DOHH2 (cell line): ENCODE data around the gene SMPDL3A.

Experiments used
- H3F3A ChIP-seq: fragments of 200-600 bp; sonication (generic), shearing (Covaris generic); 2 replicates; pipeline ENCODE4 v1.6.0; 2016; ENCODE audit warnings: antibody characterized with exemption, mild to moderate bottlenecking; ENCODE audit not compliant: control insufficient read depth, insufficient read depth
- H3K27ac ChIP-seq: fragments of 200-600 bp; sonication (generic); 2 replicates; pipeline ENCODE4 v1.5.1; 2014; ENCODE audit warnings: low read depth, mild to moderate bottlenecking, low read length, moderate library complexity
- H3K27me3 ChIP-seq: fragments of 200-600 bp; sonication (generic); 2 replicates; pipeline ENCODE4 v1.6.1; 2014; ENCODE audit warnings: mild to moderate bottlenecking, low read length, mixed read lengths; ENCODE audit not compliant: control insufficient read depth
- H3K36me3 ChIP-seq: fragments of 200-600 bp; sonication (generic); 2 replicates; pipeline ENCODE4 v1.6.1; 2014; ENCODE audit warnings: mild to moderate bottlenecking, low read length, moderate library complexity, mixed read lengths; ENCODE audit not compliant: control insufficient read depth
- H3K4me1 ChIP-seq: fragments of 200-600 bp; sonication (generic); 2 replicates; pipeline ENCODE4 v1.6.1; 2014; ENCODE audit warnings: mild to moderate bottlenecking, low read length, mixed read lengths; ENCODE audit not compliant: control insufficient read depth
- H3K4me2 ChIP-seq: fragments of 200-600 bp; sonication (generic); 2 replicates; pipeline ENCODE4 v1.6.0; 2014; ENCODE audit warnings: mild to moderate bottlenecking, low read length, moderate library complexity
- H3K4me3 ChIP-seq: fragments of 200-600 bp; sonication (generic); 2 replicates; pipeline ENCODE4 v1.5.1; 2014; ENCODE audit warnings: mild to moderate bottlenecking, low read length, mixed read lengths
- H3K79me2 ChIP-seq: fragments of 200-600 bp; sonication (generic); 2 replicates; pipeline ENCODE4 v1.6.1; 2014; ENCODE audit warnings: mild to moderate bottlenecking, low read length, mixed read lengths; ENCODE audit not compliant: control insufficient read depth
- H3K9me2 ChIP-seq: fragments of 200-600 bp; sonication (generic); replicated peaks from 2 replicates; pipeline ENCODE4 v1.6.1; 2014; ENCODE audit warnings: mild to moderate bottlenecking, low read length, mixed read lengths; ENCODE audit not compliant: control insufficient read depth
- H3K9me3 ChIP-seq: fragments of 200-600 bp; sonication (generic); 2 replicates; pipeline ENCODE4 v1.6.1; 2014; ENCODE audit warnings: antibody characterized with exemption, low read length, mixed read lengths; ENCODE audit not compliant: control insufficient read depth, insufficient read depth
- H4K20me1 ChIP-seq: fragments of 200-600 bp; sonication (generic); 2 replicates; pipeline ENCODE4 v1.6.0; 2014; ENCODE audit warnings: low read depth, mild to moderate bottlenecking, antibody characterized with exemption, low read length, moderate library complexity; ENCODE audit not compliant: control insufficient read depth, insufficient read depth
- EZH2phosphoT487 ChIP-seq: fragments of 200-600 bp; sonication (generic); IDR thresholded peaks from 2 replicates; pipeline ENCODE4 v1.6.1; 2017; ENCODE audit warnings: borderline replicate concordance, mild to moderate bottlenecking, antibody characterized with exemption, low read length, moderate library complexity, mixed read lengths
- TF ChIP-seq, protein P1 (sequence below): fragments of 200-600 bp; sonication (generic); IDR thresholded peaks from one replicate; pipeline ENCODE4 v1.5.1; 2014; ENCODE audit warnings: antibody characterized with exemption, mild to moderate bottlenecking, low read depth, low read length; ENCODE audit not compliant: poor library complexity, severe bottlenecking

SMPDL3A gene

GRCh38 chr6:122809691-122810090 lies 20.6 kb downstream of the SMPDL3A start:
- no peaks in the 10 kb centered on the region for H3K27me3 ChIP-seq
- TF ChIP-seq EZH2phosphoT487, result no peak
- TF ChIP-seq, protein P1, sequence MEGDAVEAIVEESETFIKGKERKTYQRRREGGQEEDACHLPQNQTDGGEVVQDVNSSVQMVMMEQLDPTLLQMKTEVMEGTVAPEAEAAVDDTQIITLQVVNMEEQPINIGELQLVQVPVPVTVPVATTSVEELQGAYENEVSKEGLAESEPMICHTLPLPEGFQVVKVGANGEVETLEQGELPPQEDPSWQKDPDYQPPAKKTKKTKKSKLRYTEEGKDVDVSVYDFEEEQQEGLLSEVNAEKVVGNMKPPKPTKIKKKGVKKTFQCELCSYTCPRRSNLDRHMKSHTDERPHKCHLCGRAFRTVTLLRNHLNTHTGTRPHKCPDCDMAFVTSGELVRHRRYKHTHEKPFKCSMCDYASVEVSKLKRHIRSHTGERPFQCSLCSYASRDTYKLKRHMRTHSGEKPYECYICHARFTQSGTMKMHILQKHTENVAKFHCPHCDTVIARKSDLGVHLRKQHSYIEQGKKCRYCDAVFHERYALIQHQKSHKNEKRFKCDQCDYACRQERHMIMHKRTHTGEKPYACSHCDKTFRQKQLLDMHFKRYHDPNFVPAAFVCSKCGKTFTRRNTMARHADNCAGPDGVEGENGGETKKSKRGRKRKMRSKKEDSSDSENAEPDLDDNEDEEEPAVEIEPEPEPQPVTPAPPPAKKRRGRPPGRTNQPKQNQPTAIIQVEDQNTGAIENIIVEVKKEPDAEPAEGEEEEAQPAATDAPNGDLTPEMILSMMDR, result no peak
- H3K4me2 ChIP-seq, result no peak overlapping the region
- no peaks in the 10 kb centered on the region for H4K20me1 ChIP-seq
- H3K4me1 ChIP-seq, result no peaks in the 10 kb centered on the region
- H3K36me3 ChIP-seq, result no peaks in the 10 kb centered on the region
- no peaks in the 10 kb centered on the region for H3K9me3 ChIP-seq
- H3F3A ChIP-seq, result no peaks in the 10 kb centered on the region
- H3K79me2 ChIP-seq, result no peaks in the 10 kb centered on the region
- H3K27ac ChIP-seq, result no peak overlapping the region
- no peak overlapping the region for H3K4me3 ChIP-seq
- H3K9me2 ChIP-seq, result no peaks in the 10 kb centered on the region

DNA sequence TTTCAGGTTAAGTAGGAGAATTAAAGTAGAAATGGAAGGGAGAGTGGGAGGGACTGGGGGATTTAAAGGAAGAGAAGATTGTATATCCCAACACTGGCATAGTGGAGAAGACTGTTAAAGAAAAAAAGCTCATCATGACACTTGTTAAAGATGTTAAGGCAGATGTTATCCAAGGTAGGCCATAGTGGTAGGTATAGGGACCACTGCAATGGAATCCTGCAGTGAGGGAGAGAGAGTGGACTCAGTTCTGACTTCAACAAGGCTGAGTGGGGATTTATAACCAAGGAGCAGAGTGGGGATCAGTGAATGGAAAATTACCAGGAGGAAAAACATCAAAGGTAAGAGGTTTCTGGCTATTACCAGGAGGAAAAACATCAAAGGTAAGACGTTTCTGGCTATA lies 21.1 kb downstream of the SMPDL3A start:
- Histone ChIP-seq H3K79me2 (no peaks in the 10 kb centered on the region), H3K27me3 (no peaks in the 10 kb centered on the region), H3F3A (no peaks in the 10 kb centered on the region), H3K4me1 (no peaks in the 10 kb centered on the region), H3K27ac (no peak overlapping the region), H3K9me3 (no peaks in the 10 kb centered on the region), H4K20me1 (no peaks in the 10 kb centered on the region), H3K9me2 (no peaks in the 10 kb centered on the region), H3K4me2 (no peak overlapping the region), H3K4me3 (no peak overlapping the region), H3K36me3 (no peaks in the 10 kb centered on the region)
- TF ChIP-seq, protein P1, result no peak
- no peak for TF ChIP-seq EZH2phosphoT487

DNA sequence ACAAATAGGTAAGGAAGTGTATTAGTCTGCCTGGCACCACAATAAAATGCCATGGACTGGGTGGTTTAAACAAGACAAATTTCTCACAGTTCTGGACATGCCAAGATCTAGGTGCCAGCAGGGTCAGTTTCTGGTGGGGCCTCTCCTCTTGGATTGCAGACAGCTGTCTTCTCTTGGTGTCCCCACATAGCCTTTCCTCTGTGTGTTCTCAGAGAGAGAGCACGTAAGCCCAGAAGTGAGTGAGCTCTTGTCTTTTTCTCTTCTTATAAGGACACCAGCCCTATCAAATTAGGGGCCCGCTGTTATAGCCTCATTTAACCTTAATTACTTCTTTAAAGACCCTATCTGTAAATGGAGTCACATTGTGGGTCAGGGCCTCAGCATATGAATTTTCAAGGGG lies 28.3 kb downstream of the SMPDL3A start:
- H3K9me3 ChIP-seq, result no peaks in the 10 kb centered on the region
- H3K27ac ChIP-seq, result no peak overlapping the region
- no peaks in the 10 kb centered on the region for H3F3A ChIP-seq
- no peak for TF ChIP-seq EZH2phosphoT487
- TF ChIP-seq, protein P1, result no peak
- no peaks in the 10 kb centered on the region for H3K4me1 ChIP-seq
- no peaks in the 10 kb centered on the region for H3K79me2 ChIP-seq
- H3K4me3 ChIP-seq, result no peak overlapping the region
- no peak overlapping the region for H3K4me2 ChIP-seq
- no peaks in the 10 kb centered on the region for H3K9me2 ChIP-seq
- no peaks in the 10 kb centered on the region for H4K20me1 ChIP-seq
- no peaks in the 10 kb centered on the region for H3K36me3 ChIP-seq
- H3K27me3 ChIP-seq, result peaks cover 9% of the 10 kb centered on the region

- no peaks in the 10 kb centered on the region for H3K9me2 ChIP-seq
- no peak overlapping the region for H3K4me2 ChIP-seq
- peaks cover 9% of the 10 kb centered on the region for H3K27me3 ChIP-seq
- H3K4me1 ChIP-seq, result no peaks in the 10 kb centered on the region
- no peaks in the 10 kb centered on the region for H3K79me2 ChIP-seq
- no peak overlapping the region for H3K27ac ChIP-seq
- H3K36me3 ChIP-seq, result no peaks in the 10 kb centered on the region
- TF ChIP-seq, protein P1, result no peak
- TF ChIP-seq EZH2phosphoT487, result no peak
- no peaks in the 10 kb centered on the region for H3K9me3 ChIP-seq
- no peak overlapping the region for H3K4me3 ChIP-seq
- H3F3A ChIP-seq, result no peaks in the 10 kb centered on the region
- H4K20me1 ChIP-seq, result no peaks in the 10 kb centered on the region
Observed at GRCh38 chr6:122817766-122818165, 28.7 kb downstream of the SMPDL3A start.
